IMR-90 (cell line): Measurements from ENCODE around the gene DARS1. TPM values are rescaled to one million over a fixed set of nuclear protein-coding genes. Genes with fewer than 3 reads are reported as not detected.

Experiments
- ATAC-seq: fragments of 200-7000 bp; cut with Tn5 transposase; 2 replicates; pipeline ENCODE4 v1.9.1; 2020; ENCODE audit warnings: low read depth, mild to moderate bottlenecking, moderate library complexity
- BruUV-seq: library from RNA; stranded (reverse); fragments of 400-500 nt; replicated peaks from 2 replicates; lab custom pipeline; 2021; lab: Mats Ljungman, UMichigan
- CTCF ChIA-PET: fragments of 300-600 bp; formaldehyde crosslinking; extraction: SDS; loops from one replicate; lab custom pipeline; 2021; ENCODE audit warnings: antibody characterized with exemption; lab: Yijun Ruan, JAX
- POLR2A ChIA-PET: fragments of 300-600 bp; sonication (Branson Sonifier 250); formaldehyde crosslinking; loops from one replicate; lab custom pipeline; 2022; ENCODE audit warnings: antibody characterized with exemption; ENCODE audit not compliant: unreplicated experiment; lab: Charles Lee
- DNase-seq: peaks from one replicate; pipeline ENCODE4 v3.0.0; 2013
- H2AFZ ChIP-seq: replicated peaks from 2 replicates; pipeline ENCODE3; 2013; ENCODE audit warnings: low read length, mild to moderate bottlenecking; ENCODE audit not compliant: poor library complexity
- H2AK5ac ChIP-seq: 2 replicates; pipeline ENCODE4 v1.6.1; 2013; ENCODE audit warnings: low read depth, low read length, inconsistent platforms
- H2AK9ac ChIP-seq: replicated peaks from 2 replicates; pipeline ENCODE3; 2013; ENCODE audit warnings: mild to moderate bottlenecking, low read depth, low read length, moderate library complexity; ENCODE audit not compliant: poor library complexity
- H2BK120ac ChIP-seq: 2 replicates; pipeline ENCODE4 v1.6.1; 2013; ENCODE audit warnings: low read depth, low read length, inconsistent platforms
- H2BK15ac ChIP-seq: 3 replicates; pipeline ENCODE4 v1.6.1; 2013; ENCODE audit warnings: low read depth, low read length, inconsistent platforms
- H2BK20ac ChIP-seq: 2 replicates; pipeline ENCODE4 v1.6.1; 2013; ENCODE audit warnings: low read depth, mild to moderate bottlenecking, inconsistent platforms, low read length, moderate library complexity
- H2BK5ac ChIP-seq: 2 replicates; pipeline ENCODE4 v1.6.1; 2013; ENCODE audit warnings: mild to moderate bottlenecking, low read depth, low read length, inconsistent platforms; ENCODE audit not compliant: poor library complexity, severe bottlenecking
- H3K14ac ChIP-seq: replicated peaks from 2 replicates; pipeline ENCODE4 v1.6.1; 2013; ENCODE audit warnings: low read depth, low read length, inconsistent platforms
- H3K18ac ChIP-seq: 2 replicates; pipeline ENCODE4 v1.6.1; 2013; ENCODE audit warnings: low read depth, low read length, control low read depth
- H3K23ac ChIP-seq: 2 replicates; pipeline ENCODE4 v1.6.1; 2013; ENCODE audit warnings: low read depth, low read length, inconsistent platforms
- H3K27ac ChIP-seq: 2 replicates; pipeline ENCODE4 v1.5.1; 2013; ENCODE audit warnings: mild to moderate bottlenecking, control low read depth, low read length; ENCODE audit not compliant: insufficient read depth
- H3K27me3 ChIP-seq: 2 replicates; pipeline ENCODE4 v1.6.1; 2013; ENCODE audit warnings: low read length; ENCODE audit not compliant: control insufficient read depth, insufficient read depth
- H3K36me3 ChIP-seq: 2 replicates; pipeline ENCODE4 v1.6.1; 2013; ENCODE audit warnings: low read length, mixed read lengths; ENCODE audit not compliant: control insufficient read depth, insufficient read depth
- H3K4ac ChIP-seq: 2 replicates; pipeline ENCODE4 v1.6.1; 2013; ENCODE audit warnings: low read depth, low read length, inconsistent platforms
- H3K4me1 ChIP-seq: 2 replicates; pipeline ENCODE4 v1.6.1; 2013; ENCODE audit warnings: low read length, mixed read lengths; ENCODE audit not compliant: control insufficient read depth, insufficient read depth
- H3K4me2 ChIP-seq: 2 replicates; pipeline ENCODE4 v1.6.1; 2013; ENCODE audit warnings: low read depth, mild to moderate bottlenecking, control low read depth, low read length, moderate library complexity
- H3K4me3 ChIP-seq: 2 replicates; pipeline ENCODE4 v1.5.1; 2013; ENCODE audit warnings: low read depth, mild to moderate bottlenecking, control low read depth, low read length, moderate library complexity; ENCODE audit not compliant: insufficient read depth
- H3K56ac ChIP-seq: 2 replicates; pipeline ENCODE4 v1.6.1; 2013; ENCODE audit warnings: low read length, inconsistent platforms; ENCODE audit not compliant: insufficient read depth; ENCODE audit errors: extremely low read depth
- H3K79me1 ChIP-seq, 2 experiments: 2 replicates each; pipeline ENCODE4 v1.6.1; 2013; ENCODE audit warnings: low read length in 2 of 2, inconsistent platforms in 1 of 2, low read depth in 1 of 2
- H3K9ac ChIP-seq: 2 replicates; pipeline ENCODE4 v1.6.1; 2013; ENCODE audit warnings: low read depth, low read length, control low read depth
- H3K9me1 ChIP-seq: 2 replicates; pipeline ENCODE4 v1.6.1; 2013; ENCODE audit warnings: low read length, inconsistent platforms; ENCODE audit not compliant: insufficient read depth
- H3K9me3 ChIP-seq: 2 replicates; pipeline ENCODE4 v1.6.1; 2013; ENCODE audit warnings: low read length; ENCODE audit not compliant: control insufficient read depth, insufficient read depth
- H4K20me1 ChIP-seq: 2 replicates; pipeline ENCODE4 v1.6.1; 2013; ENCODE audit warnings: low read length, inconsistent platforms; ENCODE audit not compliant: insufficient read depth
- H4K5ac ChIP-seq: 2 replicates; pipeline ENCODE4 v1.6.1; 2013; ENCODE audit warnings: mild to moderate bottlenecking, low read depth, low read length, control low read depth
- H4K8ac ChIP-seq, 2 experiments: 2 replicates each; pipeline ENCODE4 v1.6.1; 2013; ENCODE audit warnings: low read depth in 2 of 2, low read length in 2 of 2, control low read depth in 1 of 2, inconsistent platforms in 1 of 2
- H4K91ac ChIP-seq: 2 replicates; pipeline ENCODE4 v1.6.1; 2013; ENCODE audit warnings: low read depth, low read length, inconsistent platforms; ENCODE audit not compliant: insufficient read depth
- BHLHE40 ChIP-seq: fragments of 150-350 bp; IDR thresholded peaks from 2 replicates; pipeline ENCODE4 v1.6.1; 2016; ENCODE audit warnings: mild to moderate bottlenecking, low read depth, low read length
- CEBPB ChIP-seq: IDR thresholded peaks from 2 replicates; pipeline ENCODE4 v1.6.1; 2012; ENCODE audit warnings: low read depth, low read length, improper control_type of control experiment
- FOS ChIP-seq: fragments of 150-350 bp; IDR thresholded peaks from 2 replicates; pipeline ENCODE4 v1.6.1; 2016; ENCODE audit warnings: low read depth, low read length
- MAFK ChIP-seq: IDR thresholded peaks from 2 replicates; pipeline ENCODE4 v1.6.1; 2012; ENCODE audit warnings: low read depth, low read length, improper control_type of control experiment
- MAZ ChIP-seq: IDR thresholded peaks from 2 replicates; pipeline ENCODE4 v1.6.1; 2012; ENCODE audit warnings: low read depth, mild to moderate bottlenecking, low read length, improper control_type of control experiment, moderate library complexity, borderline replicate concordance
- NFE2L2 ChIP-seq: fragments of 150-350 bp; IDR thresholded peaks from 2 replicates; pipeline ENCODE4 v1.6.1; 2016; ENCODE audit warnings: low read depth, mild to moderate bottlenecking, low read length
- POLR2A ChIP-seq: IDR thresholded peaks from 2 replicates; pipeline ENCODE4 v1.6.1; 2012; ENCODE audit warnings: mild to moderate bottlenecking, low read depth, low read length
- RAD21 ChIP-seq: IDR thresholded peaks from 2 replicates; pipeline ENCODE4 v1.6.1; 2012; ENCODE audit warnings: low read length, improper control_type of control experiment
- RFX5 ChIP-seq: IDR thresholded peaks from 2 replicates; pipeline ENCODE4 v1.8.0; 2012; ENCODE audit warnings: low read depth, mild to moderate bottlenecking, low read length, moderate library complexity
- USF2 ChIP-seq: fragments of 150-350 bp; IDR thresholded peaks from 2 replicates; pipeline ENCODE4 v1.6.1; 2017; ENCODE audit warnings: mild to moderate bottlenecking, antibody characterized with exemption, low read length, low read depth
- dilution Hi-C: fragments of 300-500 bp; cut with HindIII; formaldehyde crosslinking; loops from one replicate; pipeline ENCODE4 v1.14.3; 2018; ENCODE audit warnings: low sequenced_read_pairs; ENCODE audit not compliant: unreplicated experiment
- in situ Hi-C: fragments of 300-500 bp; cut with MboI; formaldehyde crosslinking; loops from 3 replicates; pipeline ENCODE4 v1.14.3; 2019; ENCODE audit warnings: low sequenced_read_pairs, inconsistent platforms, mixed read lengths
- intact Hi-C: fragments of 100-400 bp; cut with micrococcal nuclease; formaldehyde crosslinking; loops from 2 replicates; pipeline ENCODE4 v1.10.0; 2022
- polyA plus RNA-seq, 3 experiments: library from polyadenylated mRNA; depleted of rRNA; stranded (reverse); fragments of >200 nt; gene quantifications; 2 replicates each; pipeline ENCODE4 v1.2.3, GENCODE V29; 2012; ENCODE audit warnings: low replicate concordance in 1 of 3
- total RNA-seq: library from RNA; depleted of rRNA; stranded (reverse); fragments of >200 nt; gene quantifications from 2 replicates; pipeline ENCODE4 v1.2.3, GENCODE V29; 2012

DARS1 gene
- total and polyA plus RNA-seq, 2 of the 4 experiments (the other 2 are of a cell fraction): 56.5 to 66.5 TPM

- Histone ChIP-seq H3K9me1 (no peaks in the 10 kb centered on the region), H3K36me3 (no peaks in the 10 kb centered on the region), H2AK9ac (no peak overlapping the region), H4K20me1 (no peaks in the 10 kb centered on the region), H3K56ac (no peak overlapping the region), H3K4me3 (no peak overlapping the region), H2BK5ac (no peak overlapping the region), H3K9ac (no peak overlapping the region), H4K5ac (no peak overlapping the region), H2AFZ (no peak overlapping the region), H2BK15ac (no peak overlapping the region), H3K14ac (no peak overlapping the region), H3K18ac (no peak overlapping the region), H3K4me2 (no peak overlapping the region), H2AK5ac (no peak overlapping the region), H3K27ac (no peak overlapping the region), H3K4me1 (no peaks in the 10 kb centered on the region), H3K9me3 (no peaks in the 10 kb centered on the region), H3K4ac (no peak overlapping the region), H4K91ac (no peak overlapping the region), H3K23ac (no peak overlapping the region), H2BK120ac (no peak overlapping the region), H3K27me3 (no peaks in the 10 kb centered on the region), H3K79me1 (no peaks in the 10 kb centered on the region), H4K8ac (no peak overlapping the region), H2BK20ac (no peak overlapping the region)
- POLR2A ChIA-PET: no interaction called here
- dilution Hi-C loops: no loop called here
- ATAC-seq (no peak), DNase-seq (no peak)
- CTCF ChIA-PET: no interaction called here
- intact Hi-C loops: no loop called here
- in situ Hi-C loops: no loop called here
- TF ChIP-seq BHLHE40 (no peak), RAD21 (no peak), NFE2L2 (no peak), MAFK (no peak), USF2 (no peak), POLR2A (no peak), RFX5 (no peak), FOS (no peak), MAZ (no peak), CEBPB (no peak)
- no TSS peak for BruUV-seq
Observed at GRCh38 chr2:135993421-135993820, 8.0 kb upstream of the DARS1 start.
